Stimulated activated naive B cell treated with anti-CD40 and anti-IgM and Interleukin-4, amounts not matched to agents 10 μg/mL and 1 μg/mL and 100 μg/mL, for 72 hours (primary cell): ENCODE results near the gene ODC1.
"Not testable (repeated sequence)": the region's sequence is repeated elsewhere in the genome, so short reads cannot be mapped to it uniquely, and the experiment has no call there.

ENCODE experiments used
- ATAC-seq, 2 donors: fragments of 150-1000 bp; cut with Tn5 transposase; replicated peaks; 2 replicates each; pipeline ENCODE4 v1.10.0; 2021; ENCODE audit warnings: moderate library complexity in 1 of 2
- DNase-seq: peaks from one replicate; pipeline ENCODE4 v3.0.0; 2021
- H3K27ac Mint-ChIP-seq: one replicate; pipeline ENCODE4 v1.8.0; 2022; ENCODE audit warnings: mild to moderate bottlenecking, mixed read lengths
- H3K27me3 Mint-ChIP-seq, 2 donors: one replicate each; pipeline ENCODE4 v1.8.0; 2022; ENCODE audit warnings: mixed read lengths in 2 of 2
- H3K36me3 Mint-ChIP-seq, 2 donors: one replicate each; pipeline ENCODE4 v1.8.0; 2022; ENCODE audit warnings: mixed read lengths in 2 of 2, mild to moderate bottlenecking in 1 of 2
- H3K4me1 Mint-ChIP-seq, 2 donors: one replicate each; pipeline ENCODE4 v1.8.0; 2022; ENCODE audit warnings: mixed read lengths in 2 of 2, mild to moderate bottlenecking in 1 of 2
- H3K4me3 Mint-ChIP-seq, 2 donors: one replicate each; pipeline ENCODE4 v1.8.0; 2022; ENCODE audit warnings: mild to moderate bottlenecking in 2 of 2, mixed read lengths in 2 of 2, moderate library complexity in 1 of 2
- H3K9me3 Mint-ChIP-seq, 2 donors: one replicate each; pipeline ENCODE4 v1.8.0; 2022; ENCODE audit warnings: mixed read lengths in 2 of 2, mild to moderate bottlenecking in 1 of 2

Gene ODC1

DNA sequence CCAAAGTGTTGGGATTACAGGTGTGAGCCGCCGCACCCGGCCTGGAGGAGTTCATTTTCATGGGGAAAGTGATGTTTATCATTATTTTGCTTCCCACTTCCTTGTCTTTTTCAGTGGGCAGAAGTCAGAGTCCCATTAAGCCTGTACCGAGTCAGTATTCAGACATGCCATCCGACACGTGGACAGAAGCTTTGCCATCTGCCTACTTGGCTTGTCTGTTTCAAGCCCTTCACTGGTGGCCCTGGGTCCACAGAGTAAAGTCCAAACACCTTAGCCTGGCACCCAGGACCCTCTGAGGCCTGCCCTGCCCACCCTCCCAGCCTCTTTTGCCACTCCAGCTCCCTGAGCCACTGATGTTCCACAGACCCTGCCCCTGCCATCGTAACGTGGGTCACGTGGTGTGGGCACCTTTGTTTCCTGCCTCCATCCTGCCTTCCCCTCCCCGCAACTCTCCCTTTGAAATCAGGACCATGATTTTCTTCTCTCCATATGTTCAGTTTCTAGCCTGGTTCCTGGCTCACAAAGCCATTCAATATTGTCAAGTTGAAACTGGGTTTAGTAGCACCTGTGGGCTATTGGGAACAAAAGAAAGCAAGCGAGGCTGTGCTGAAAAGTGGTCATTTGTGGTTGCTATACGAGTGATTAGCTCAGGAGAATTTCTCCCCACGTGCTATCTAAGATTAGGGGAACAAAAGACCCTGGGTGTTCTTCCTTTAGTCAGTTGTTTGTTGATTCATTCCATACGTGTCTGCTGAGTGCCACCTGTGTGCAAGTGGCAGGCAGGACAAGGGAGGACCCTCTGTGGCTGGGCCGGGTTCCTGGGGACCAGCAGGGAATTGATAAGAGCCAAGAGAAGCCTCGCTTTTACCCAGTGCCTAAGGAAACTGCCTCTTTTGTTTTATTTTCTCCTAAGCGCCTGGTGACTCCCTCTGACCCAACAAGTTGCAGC lies 5.1 kb upstream of the ODC1 start:
- Mint-ChIP-seq H3K36me3 (peaks cover 0 to 11% of the 10 kb centered on the region in 2 donors), H3K27ac (no peak overlapping the region)
- ATAC-seq: no peak

GRCh38 chr2:10452312-10452711 lies 4.2 kb upstream of the ODC1 start:
- H3K36me3 Mint-ChIP-seq: peaks cover 2 to 13% of the 10 kb centered on the region in 2 donors

More for the DNA sequence above, 5.1 kb upstream of the ODC1 start:
- DNase-seq: no peak
- H3K9me3 Mint-ChIP-seq: no peaks in the 10 kb centered on the region
- H3K4me1 Mint-ChIP-seq: peaks cover 4 to 11% of the 10 kb centered on the region in 2 donors
- H3K27me3 Mint-ChIP-seq: no peaks in the 10 kb centered on the region
- H3K4me3 Mint-ChIP-seq: no peak overlapping the region

DNA sequence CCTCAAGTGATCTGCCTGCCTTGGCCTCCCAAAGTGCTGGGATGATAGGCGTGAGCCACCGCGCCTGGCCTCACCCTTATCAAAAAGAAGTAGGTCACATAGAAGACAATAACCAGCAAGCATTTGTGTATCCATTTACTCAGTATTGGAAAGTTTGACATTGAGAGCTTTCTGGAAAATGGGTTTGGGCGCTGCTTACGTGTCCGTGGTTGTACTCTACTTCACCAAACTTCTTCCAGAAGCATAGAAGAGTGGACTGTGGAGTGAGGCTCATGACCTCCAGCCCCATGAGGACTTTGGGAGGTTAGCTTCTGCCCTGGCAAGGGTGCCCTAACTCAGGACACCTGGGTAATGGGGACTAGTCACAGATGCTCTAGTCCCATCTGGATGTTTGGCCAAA lies 3.7 kb upstream of the ODC1 start:
- H3K9me3 Mint-ChIP-seq: no peaks in the 10 kb centered on the region
- no peak overlapping the region for H3K4me3 Mint-ChIP-seq
- H3K4me1 Mint-ChIP-seq: peaks cover 6 to 16% of the 10 kb centered on the region in 2 donors
- peak overlapping the region; percentile 25 for H3K27ac Mint-ChIP-seq
- H3K36me3 Mint-ChIP-seq: peaks cover 4 to 13% of the 10 kb centered on the region in 2 donors
- no peaks in the 10 kb centered on the region for H3K27me3 Mint-ChIP-seq
- ATAC-seq: no peak
- DNase-seq: no peak

More at GRCh38 chr2:10452312-10452711, 4.2 kb upstream of the ODC1 start:
- Mint-ChIP-seq H3K4me1 (peaks cover 5 to 14% of the 10 kb centered on the region in 2 donors), H3K27ac (no peak overlapping the region), H3K27me3 (no peaks in the 10 kb centered on the region), H3K4me3 (no peak overlapping the region), H3K9me3 (no peaks in the 10 kb centered on the region)
- no peak for ATAC-seq
- DNase-seq: no peak

DNA sequence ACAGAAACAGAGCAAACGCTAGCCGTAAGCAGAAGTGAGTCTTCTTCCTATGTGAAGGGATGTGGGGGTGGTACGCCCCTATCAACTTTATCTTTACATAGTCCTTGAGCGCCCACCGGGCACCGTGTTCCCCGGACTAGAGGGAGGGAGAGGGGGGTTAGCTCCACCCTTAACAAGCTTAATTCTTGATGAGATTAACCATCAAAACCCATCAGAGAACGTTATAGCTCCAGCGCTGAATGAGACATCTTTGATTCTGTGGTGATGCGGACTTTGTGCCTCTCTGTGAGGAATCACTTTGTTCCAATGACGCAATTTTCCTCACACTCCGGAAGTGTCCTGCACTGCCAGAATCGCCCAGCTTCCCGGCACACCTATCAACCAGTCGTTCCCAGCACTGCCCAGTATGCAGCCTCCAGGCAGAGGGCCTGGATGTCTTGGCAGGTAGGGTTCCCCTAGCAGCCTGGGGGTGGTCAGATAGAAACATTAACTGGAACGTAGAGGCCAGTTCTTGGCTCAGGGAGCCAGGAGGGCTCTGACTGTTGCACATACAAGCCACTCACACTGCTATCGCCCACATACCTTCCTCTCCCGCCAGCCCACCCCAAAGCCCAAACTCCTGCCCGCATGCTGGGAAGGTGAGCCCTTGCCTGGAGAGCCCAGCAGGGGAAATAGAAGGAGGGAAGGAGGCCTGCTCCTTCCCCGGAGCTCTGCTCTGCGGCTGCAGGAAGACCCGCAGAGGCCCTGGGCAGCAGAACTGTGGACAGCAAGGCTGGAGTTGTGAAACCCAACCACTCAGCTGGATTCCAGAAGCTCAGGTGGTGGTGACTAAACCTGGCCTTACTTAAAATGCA lies 1.9 kb upstream of the ODC1 start:
- H3K27ac Mint-ChIP-seq: no peak overlapping the region
- H3K9me3 Mint-ChIP-seq: no peaks in the 10 kb centered on the region
- H3K36me3 Mint-ChIP-seq: peaks cover 4 to 13% of the 10 kb centered on the region in 2 donors
- H3K4me3 Mint-ChIP-seq: peak overlapping the region in 1 of 2 donors; percentile 82
- peaks cover 6 to 30% of the 10 kb centered on the region in 2 donors for H3K4me1 Mint-ChIP-seq
- ATAC-seq (no peak), DNase-seq (no peak)
- H3K27me3 Mint-ChIP-seq: no peaks in the 10 kb centered on the region

DNA sequence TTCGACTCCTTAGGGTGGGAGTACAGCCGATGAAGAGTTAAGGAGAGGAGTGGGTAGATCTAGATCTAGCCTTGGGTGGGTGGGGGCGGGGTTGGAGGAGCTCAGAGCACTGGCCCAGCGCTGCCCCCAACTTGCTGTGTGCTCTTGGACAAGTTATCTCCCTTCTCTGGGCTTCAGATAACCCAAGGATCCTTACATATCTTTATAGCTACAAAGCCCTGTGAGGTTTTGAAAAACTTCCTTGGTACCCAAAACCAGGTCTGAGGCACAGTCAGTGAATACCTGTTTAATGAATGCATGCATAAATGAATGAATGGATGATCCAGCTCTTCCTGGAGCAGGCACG lies 1.3 kb upstream of the ODC1 start:
- peaks cover 11 to 36% of the 10 kb centered on the region in 2 donors for H3K4me1 Mint-ChIP-seq
- H3K27me3 Mint-ChIP-seq: no peaks in the 10 kb centered on the region
- no peak overlapping the region for H3K27ac Mint-ChIP-seq
- H3K4me3 Mint-ChIP-seq: peak overlapping the region; percentile 80 to 82
- H3K36me3 Mint-ChIP-seq: peaks cover 9 to 13% of the 10 kb centered on the region in 2 donors
- no peak for DNase-seq
- H3K9me3 Mint-ChIP-seq: no peaks in the 10 kb centered on the region
- no peak for ATAC-seq

DNA sequence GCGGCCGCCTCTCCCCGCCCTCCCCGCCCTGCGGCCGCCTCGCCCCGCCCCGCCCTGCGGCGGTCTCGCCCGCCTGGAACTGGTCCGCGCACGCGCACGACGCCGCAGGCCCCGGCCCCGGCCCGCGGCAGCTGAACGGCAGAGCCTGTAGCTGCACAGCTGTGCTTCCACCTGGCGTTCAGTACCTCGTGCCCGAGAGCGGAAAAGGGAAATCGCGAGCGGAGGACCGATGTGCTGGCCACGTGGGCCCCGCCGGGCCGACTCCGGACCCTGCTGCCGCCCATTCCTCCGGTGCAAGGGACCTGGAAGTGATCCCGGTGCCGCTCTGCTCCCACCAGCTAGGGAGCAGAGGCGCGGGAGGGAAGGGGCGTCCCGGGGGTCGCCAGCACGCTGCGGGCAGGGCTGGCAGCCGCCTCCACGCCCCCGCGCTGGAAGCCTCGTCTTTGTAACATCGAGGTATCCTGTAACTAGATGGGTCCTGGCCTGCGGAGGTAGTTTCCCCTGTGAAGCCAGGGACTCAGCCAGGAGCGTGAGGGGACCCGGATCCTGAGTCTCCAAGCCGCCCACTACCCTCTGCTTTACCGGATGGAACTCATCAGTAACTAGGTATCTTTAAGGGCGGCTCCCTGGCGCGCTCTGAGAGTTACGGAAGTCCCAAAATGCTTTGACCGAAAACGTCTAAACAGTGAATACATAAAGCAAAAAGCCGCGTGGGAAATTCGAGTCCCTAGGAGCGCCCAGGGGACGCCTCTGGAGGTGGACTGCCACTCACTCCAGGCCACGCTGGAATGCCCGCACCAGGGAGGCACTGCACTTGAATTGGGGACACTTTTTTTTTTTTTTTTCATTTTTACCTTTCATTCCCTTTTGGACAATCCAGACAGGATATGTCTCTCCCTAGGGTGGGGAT lies 704 bp upstream of the ODC1 start:
- H3K4me1 Mint-ChIP-seq: peaks cover 17 to 42% of the 10 kb centered on the region in 2 donors

DNA sequence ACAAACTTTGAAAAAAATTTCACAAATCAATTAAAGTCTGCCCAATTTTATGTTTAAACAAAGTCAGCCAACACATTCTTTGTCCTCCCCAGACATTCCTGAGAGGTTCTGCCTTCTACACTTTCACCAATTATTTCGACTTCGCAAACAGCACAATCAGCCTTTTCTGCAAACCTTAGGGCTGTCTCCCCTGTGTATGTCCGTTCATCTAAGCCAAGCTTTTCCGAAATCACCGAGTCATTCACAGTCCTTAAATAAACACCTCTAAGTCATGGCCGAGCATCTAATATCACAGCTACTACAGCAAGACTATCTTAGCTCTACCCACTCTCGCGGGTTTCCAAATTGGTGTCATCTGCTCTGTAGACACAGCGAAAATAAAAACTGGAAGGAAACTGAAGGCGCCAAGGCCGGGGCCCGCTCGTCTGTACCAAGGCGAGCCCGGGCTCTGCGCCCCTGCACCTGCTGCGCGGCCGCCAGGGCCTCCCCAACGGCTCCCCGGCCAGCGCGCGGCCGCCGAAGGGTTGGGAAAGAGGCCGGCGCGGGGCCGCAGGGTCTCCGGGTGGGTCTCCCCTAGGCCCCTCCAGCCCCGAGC lies 730 bp downstream of the ODC1 start:
- H3K36me3 Mint-ChIP-seq: peaks cover 21 to 26% of the 10 kb centered on the region in 2 donors
- no peak for DNase-seq

More for the DNA sequence above, 704 bp upstream of the ODC1 start:
- DNase-seq: peak; percentile 90
- Mint-ChIP-seq H3K9me3 (no peaks in the 10 kb centered on the region), H3K27me3 (no peaks in the 10 kb centered on the region), H3K27ac (peak overlapping the region; percentile 88), H3K36me3 (peaks cover 15% of the 10 kb centered on the region in 2 donors), H3K4me3 (peak overlapping the region; percentile 80 to 82)
- peak; percentile 64 to 67 for ATAC-seq

GRCh38 chr2:10446631-10447030 lies 1.5 kb downstream of the ODC1 start:
- H3K4me1 Mint-ChIP-seq: peaks cover 23 to 53% of the 10 kb centered on the region in 2 donors
- H3K27me3 Mint-ChIP-seq: no peaks in the 10 kb centered on the region
- ATAC-seq (no peak), DNase-seq (no peak)
- H3K27ac Mint-ChIP-seq: no peak overlapping the region
- no peaks in the 10 kb centered on the region for H3K9me3 Mint-ChIP-seq
- H3K36me3 Mint-ChIP-seq: peaks cover 28 to 33% of the 10 kb centered on the region in 2 donors
- H3K4me3 Mint-ChIP-seq: peak overlapping the region; percentile 75 to 88

More for the DNA sequence above, 730 bp downstream of the ODC1 start:
- peaks cover 23 to 53% of the 10 kb centered on the region in 2 donors for H3K4me1 Mint-ChIP-seq
- peak overlapping the region; percentile 85 to 97 for H3K4me3 Mint-ChIP-seq
- peak overlapping the region; percentile 96 for H3K27ac Mint-ChIP-seq
- H3K9me3 Mint-ChIP-seq: no peaks in the 10 kb centered on the region
- peak; percentile 36 to 42 for ATAC-seq
- no peaks in the 10 kb centered on the region for H3K27me3 Mint-ChIP-seq

DNA sequence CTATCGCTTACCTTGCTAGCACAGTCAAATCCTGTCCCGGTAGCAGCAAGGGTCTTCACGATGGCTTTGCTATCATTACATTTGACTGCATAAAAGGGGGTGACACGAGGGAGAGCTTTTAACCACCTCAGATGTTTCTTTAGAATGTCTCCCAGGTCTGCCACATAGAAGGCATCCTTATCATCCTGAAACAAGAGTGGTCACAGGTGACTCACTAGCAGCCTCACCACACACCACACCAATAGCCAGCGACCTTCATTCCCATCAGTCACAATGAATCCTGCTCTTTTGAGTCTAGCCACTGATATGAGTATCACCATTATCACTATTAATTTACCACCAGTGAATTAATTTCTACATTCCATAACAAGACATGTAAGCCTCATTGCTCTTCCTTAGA lies 3.7 kb downstream of the ODC1 start:
- no peaks in the 10 kb centered on the region for H3K9me3 Mint-ChIP-seq
- DNase-seq (peak; percentile 41), ATAC-seq (peak in 1 of 2 donors; percentile 31)
- H3K4me1 Mint-ChIP-seq: peaks cover 21 to 47% of the 10 kb centered on the region in 2 donors
- peak overlapping the region; percentile 73 for H3K27ac Mint-ChIP-seq
- H3K27me3 Mint-ChIP-seq: no peaks in the 10 kb centered on the region
- H3K36me3 Mint-ChIP-seq: peaks cover 34 to 44% of the 10 kb centered on the region in 2 donors
- peak overlapping the region; percentile 80 to 88 for H3K4me3 Mint-ChIP-seq

GRCh38 chr2:10442469-10443126 lies 5.5 kb downstream of the ODC1 start:
- H3K27me3 Mint-ChIP-seq, H3K9me3 Mint-ChIP-seq, DNase-seq, H3K27ac Mint-ChIP-seq, ATAC-seq, H3K4me3 Mint-ChIP-seq: not testable (repeated sequence)
- peaks cover 38 to 50% of the 10 kb centered on the region in 2 donors for H3K36me3 Mint-ChIP-seq
- peaks cover 21 to 42% of the 10 kb centered on the region in 2 donors for H3K4me1 Mint-ChIP-seq

DNA sequence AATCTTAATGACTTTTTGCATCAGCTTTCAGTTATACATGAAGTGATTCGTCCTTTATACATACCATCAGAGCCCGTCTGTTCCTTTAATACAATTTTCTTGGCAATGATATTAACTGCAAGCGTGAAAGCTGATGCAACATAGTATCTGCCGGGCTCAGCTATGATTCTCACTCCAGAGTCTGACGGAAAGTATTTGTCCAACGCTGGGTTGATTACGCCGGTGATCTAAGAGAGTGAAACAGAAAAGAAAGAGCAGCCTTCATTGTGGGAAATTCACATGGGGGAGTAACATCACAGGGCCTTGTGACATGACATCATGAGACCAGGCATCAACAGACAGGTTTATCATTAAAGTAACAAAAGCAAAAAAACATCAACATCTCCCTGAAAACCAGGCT lies 6.2 kb downstream of the ODC1 start:
- Mint-ChIP-seq H3K9me3 (no peaks in the 10 kb centered on the region), H3K27me3 (no peaks in the 10 kb centered on the region), H3K4me3 (no peak overlapping the region), H3K36me3 (peaks cover 36 to 49% of the 10 kb centered on the region in 2 donors), H3K27ac (no peak overlapping the region), H3K4me1 (peaks cover 19 to 37% of the 10 kb centered on the region in 2 donors)
- ATAC-seq (no peak), DNase-seq (no peak)

- ATAC-seq: no peak
- peaks cover 36 to 49% of the 10 kb centered on the region in 2 donors for H3K36me3 Mint-ChIP-seq
These were observed 7.4 kb downstream of the ODC1 start for GRCh38 chr2:10440736-10441135.

GRCh38 chr2:10439971-10440370 lies 8.2 kb downstream of the ODC1 start:
- DNase-seq (no peak), ATAC-seq (no peak)
- peaks cover 36 to 49% of the 10 kb centered on the region in 2 donors for H3K36me3 Mint-ChIP-seq
- peaks cover 19 to 25% of the 10 kb centered on the region in 2 donors for H3K4me1 Mint-ChIP-seq
- H3K9me3 Mint-ChIP-seq: no peaks in the 10 kb centered on the region
- no peaks in the 10 kb centered on the region for H3K27me3 Mint-ChIP-seq
- no peak overlapping the region for H3K4me3 Mint-ChIP-seq
- H3K27ac Mint-ChIP-seq: no peak overlapping the region

More at GRCh38 chr2:10440736-10441135, 7.4 kb downstream of the ODC1 start:
- Mint-ChIP-seq H3K4me3 (no peak overlapping the region), H3K27me3 (no peaks in the 10 kb centered on the region), H3K27ac (no peak overlapping the region), H3K9me3 (no peaks in the 10 kb centered on the region), H3K4me1 (peaks cover 19 to 30% of the 10 kb centered on the region in 2 donors)
- DNase-seq: no peak
